ENCODE results near the gene TMEM120A.

DNA sequence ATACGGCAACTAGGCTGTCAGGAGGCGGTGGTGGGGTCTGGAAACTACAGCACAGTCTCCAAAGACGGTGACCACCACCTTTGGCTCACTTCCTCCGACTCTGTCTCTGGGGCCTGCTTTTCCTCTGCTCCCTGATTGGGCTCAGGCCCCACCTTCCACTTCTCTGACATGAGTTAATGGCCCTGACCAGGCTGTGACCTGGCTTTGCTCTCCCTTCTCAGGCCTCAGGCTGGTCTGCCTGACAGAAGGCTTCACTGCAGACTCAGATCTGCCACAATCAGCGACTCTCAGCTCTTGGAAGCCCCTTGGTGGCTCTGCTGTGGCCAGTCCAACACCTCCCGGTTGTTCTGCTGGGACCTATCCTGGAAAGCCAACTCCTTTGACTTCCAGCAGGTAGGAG is 45.7 kb upstream of the TMEM120A start:
- no peak for TF ChIP-seq POLR2A (IDR thresholded peaks at IDR 0.05)
- no peak for TF ChIP-seq EP300 (IDR thresholded peaks at IDR 0.05)
- TF ChIP-seq, protein P1, sequence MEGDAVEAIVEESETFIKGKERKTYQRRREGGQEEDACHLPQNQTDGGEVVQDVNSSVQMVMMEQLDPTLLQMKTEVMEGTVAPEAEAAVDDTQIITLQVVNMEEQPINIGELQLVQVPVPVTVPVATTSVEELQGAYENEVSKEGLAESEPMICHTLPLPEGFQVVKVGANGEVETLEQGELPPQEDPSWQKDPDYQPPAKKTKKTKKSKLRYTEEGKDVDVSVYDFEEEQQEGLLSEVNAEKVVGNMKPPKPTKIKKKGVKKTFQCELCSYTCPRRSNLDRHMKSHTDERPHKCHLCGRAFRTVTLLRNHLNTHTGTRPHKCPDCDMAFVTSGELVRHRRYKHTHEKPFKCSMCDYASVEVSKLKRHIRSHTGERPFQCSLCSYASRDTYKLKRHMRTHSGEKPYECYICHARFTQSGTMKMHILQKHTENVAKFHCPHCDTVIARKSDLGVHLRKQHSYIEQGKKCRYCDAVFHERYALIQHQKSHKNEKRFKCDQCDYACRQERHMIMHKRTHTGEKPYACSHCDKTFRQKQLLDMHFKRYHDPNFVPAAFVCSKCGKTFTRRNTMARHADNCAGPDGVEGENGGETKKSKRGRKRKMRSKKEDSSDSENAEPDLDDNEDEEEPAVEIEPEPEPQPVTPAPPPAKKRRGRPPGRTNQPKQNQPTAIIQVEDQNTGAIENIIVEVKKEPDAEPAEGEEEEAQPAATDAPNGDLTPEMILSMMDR (IDR thresholded peaks at IDR 0.05): no peak
